Pancreas (tissue), 10 donors: ENCODE data around the gene MYL2. TPM values are rescaled to one million over a fixed set of nuclear protein-coding genes. Genes with fewer than 3 reads are reported as not detected.

Source experiments
- ATAC-seq, 4 donors: fragments of 200-7000 bp; cut with Tn5 transposase; one replicate each; pipeline versions ENCODE4 v1.8.0 to v1.9.1; 2020; ENCODE audit warnings: mild to moderate bottlenecking in 4 of 4, moderate library complexity in 4 of 4
- DNase-seq, 6 donors: peaks; one replicate each; pipeline ENCODE4 v3.0.0-alpha.2; 2020
- FAIRE-seq: peaks from 2 replicates; lab custom pipeline; 2012; peaks lifted over from hg19 to GRCh38; lab: Jason Lieb, UNC
- H3K27ac ChIP-seq, 4 donors: fragments of 200-600 bp; sonication (generic); 1 replicate in 3 of 4; 2 replicates in 1 of 4; pipeline versions ENCODE4 v1.5.0 to v1.8.0; 2020
- H3K27me3 ChIP-seq, 4 donors: fragments of 200-600 bp; one replicate each; pipeline ENCODE4 v1.8.0; 2021
- H3K36me3 ChIP-seq, 3 donors: fragments of 200-600 bp; sonication (generic) in 1 of 3; one replicate each; pipeline versions ENCODE4 v1.5.0 to v1.8.0; 2020 to 2021
- H3K4me1 ChIP-seq, 3 donors: fragments of 200-600 bp; one replicate each; pipeline ENCODE4 v1.8.0; 2021
- H3K4me3 ChIP-seq, 4 donors: fragments of 200-600 bp; sonication (generic) in 2 of 4; one replicate each; pipeline versions ENCODE4 v1.5.0 to v1.8.0; 2020 to 2021
- H3K9me3 ChIP-seq, 4 donors: fragments of 200-600 bp; one replicate each; pipeline ENCODE4 v1.8.0; 2021
- WGBS, 2 donors: extraction: QIAGEN DNeasy Blood & Tissue Kit; methylation state at CpG; one replicate each; pipeline ENCODE4 v1.1.7; 2013; 5-methylcytosine and 5-hydroxymethylcytosine counted together
- intact Hi-C, 3 donors: fragments of 100-400 bp; cut with DNase I; formaldehyde crosslinking; loops; one replicate each; pipeline versions ENCODE4 v1.11.1 to v1.14.2; 2022
- polyA plus RNA-seq, 2 donors: library from polyadenylated mRNA; stranded (reverse); fragments of 200-250 nt; gene quantifications; one replicate each; pipeline ENCODE4 v1.2.3, GENCODE V29; 2013
- total RNA-seq, 6 donors: library from RNA; stranded (reverse); fragmentation: NEBNext Ultra II Directional in 4 of 6; extraction: Animal tissue kit (Norgen Biotek cat#: 25700) in 4 of 6; gene quantifications; one replicate each; pipeline versions ENCODE4 v1.2.1 to v1.2.4, GENCODE V29; 2021 to 2023
- TF ChIP-seq, protein P1 (sequence below), 4 donors: fragments of 200-600 bp; sonication (generic) in 3 of 4; IDR thresholded peaks; one replicate each; pipeline versions ENCODE4 v1.5.0 to v1.8.0; 2021; ENCODE audit warnings: antibody characterized with exemption in 4 of 4
- donor health status: healthy with polysubstance abuse.
- donor health status: DM: no; HTN: no; CAD: no; lungs with moderate emphysema.
- donor health status: DM: no; HTN: no; CAD: no.
- donor health status: control.
- donor health status: control.
- donor health status: Bipolar disorder and iron deficiency.
- donor health status: DM: yes; HTN: yes; CAD: no.
- donor health status: DM: no; HTN: no; CAD: no.
- donor health status: DM: no; HTN: no; CAD: no.
- donor health status: DM: yes; HTN: yes; CAD: no.

The MYL2 gene
- total and polyA plus RNA-seq, 8 donors: 1.6 to 12.0 (median 7.1) TPM; not detected in 5

DNA sequence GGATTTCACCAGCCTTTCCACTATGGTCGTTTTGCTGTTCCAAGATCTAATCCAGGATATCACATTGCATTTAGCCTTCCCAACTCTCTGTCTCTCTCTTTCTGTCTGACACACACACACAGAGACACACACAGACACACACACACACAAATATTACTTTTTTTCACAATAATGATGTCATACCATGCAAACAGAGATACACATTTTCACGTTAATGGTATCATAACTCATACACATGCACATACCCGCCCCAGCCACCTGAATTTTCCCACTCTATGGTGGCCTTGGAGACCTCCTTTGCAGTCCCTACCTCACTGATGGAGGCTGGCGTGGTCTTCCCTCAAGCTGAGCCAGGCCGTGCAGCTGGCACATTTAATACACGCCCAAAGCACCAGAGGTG, 7.2 kb upstream of the MYL2 start:
- Histone ChIP-seq H3K9me3 (no peaks in the 10 kb centered on the region), H3K27ac (no peak overlapping the region), H3K27me3 (no peaks in the 10 kb centered on the region), H3K4me3 (no peak overlapping the region), H3K4me1 (no peaks in the 10 kb centered on the region), H3K36me3 (no peaks in the 10 kb centered on the region)
- FAIRE-seq (no peak), ATAC-seq (no peak), DNase-seq (no peak)
- intact Hi-C loops: no loop called here
- TF ChIP-seq, protein P1, sequence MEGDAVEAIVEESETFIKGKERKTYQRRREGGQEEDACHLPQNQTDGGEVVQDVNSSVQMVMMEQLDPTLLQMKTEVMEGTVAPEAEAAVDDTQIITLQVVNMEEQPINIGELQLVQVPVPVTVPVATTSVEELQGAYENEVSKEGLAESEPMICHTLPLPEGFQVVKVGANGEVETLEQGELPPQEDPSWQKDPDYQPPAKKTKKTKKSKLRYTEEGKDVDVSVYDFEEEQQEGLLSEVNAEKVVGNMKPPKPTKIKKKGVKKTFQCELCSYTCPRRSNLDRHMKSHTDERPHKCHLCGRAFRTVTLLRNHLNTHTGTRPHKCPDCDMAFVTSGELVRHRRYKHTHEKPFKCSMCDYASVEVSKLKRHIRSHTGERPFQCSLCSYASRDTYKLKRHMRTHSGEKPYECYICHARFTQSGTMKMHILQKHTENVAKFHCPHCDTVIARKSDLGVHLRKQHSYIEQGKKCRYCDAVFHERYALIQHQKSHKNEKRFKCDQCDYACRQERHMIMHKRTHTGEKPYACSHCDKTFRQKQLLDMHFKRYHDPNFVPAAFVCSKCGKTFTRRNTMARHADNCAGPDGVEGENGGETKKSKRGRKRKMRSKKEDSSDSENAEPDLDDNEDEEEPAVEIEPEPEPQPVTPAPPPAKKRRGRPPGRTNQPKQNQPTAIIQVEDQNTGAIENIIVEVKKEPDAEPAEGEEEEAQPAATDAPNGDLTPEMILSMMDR (IDR thresholded peaks at IDR 0.05): no peak
- 38 to 40% methylated on average over 6 of the region's 6 CpGs for WGBS, 2 donors

DNA sequence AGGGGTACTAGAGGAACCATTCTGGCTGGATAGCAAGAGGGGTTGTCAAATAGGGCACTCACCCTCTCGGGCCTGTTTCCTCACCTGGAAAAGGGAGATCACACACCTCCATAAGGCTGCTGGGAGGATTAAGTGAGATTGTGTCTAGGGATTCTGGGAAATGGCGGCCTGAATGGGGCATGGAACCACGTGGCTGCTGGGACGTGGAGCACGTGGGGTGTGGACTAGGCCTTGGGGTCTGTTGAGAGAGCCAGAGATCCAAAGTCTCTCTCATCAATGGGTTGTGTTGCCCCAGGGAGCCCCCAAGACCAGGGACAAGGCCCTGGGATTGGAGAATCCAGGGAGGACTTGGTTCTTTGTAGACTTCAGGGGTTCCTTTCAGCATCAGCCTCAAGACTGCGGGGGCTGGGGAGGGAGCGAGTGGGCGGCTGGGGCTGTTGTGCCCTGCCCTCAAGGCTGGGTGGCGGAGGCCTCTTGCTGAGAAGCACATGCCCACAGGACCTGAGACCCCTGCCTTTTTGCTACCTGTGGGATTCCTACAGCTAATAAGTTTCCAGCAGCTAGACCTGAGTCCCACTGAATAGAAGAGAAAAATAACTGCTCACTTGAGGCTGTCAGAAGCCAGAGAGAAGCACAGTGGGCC, 3.4 kb upstream of the MYL2 start:
- TF ChIP-seq, protein P1 (IDR thresholded peaks at IDR 0.05): no peak
- Histone ChIP-seq H3K4me3 (no peak overlapping the region), H3K27ac (no peak overlapping the region), H3K27me3 (no peaks in the 10 kb centered on the region), H3K9me3 (no peaks in the 10 kb centered on the region), H3K36me3 (no peaks in the 10 kb centered on the region), H3K4me1 (no peaks in the 10 kb centered on the region)
- FAIRE-seq: no peak
- DNase-seq: peak in 1 of 6 donors; percentile 35
- WGBS, 2 donors: 83 to 94% methylated on average over 9 of the region's 9 CpGs
- intact Hi-C loops: no loop called here
- no peak for ATAC-seq

DNA sequence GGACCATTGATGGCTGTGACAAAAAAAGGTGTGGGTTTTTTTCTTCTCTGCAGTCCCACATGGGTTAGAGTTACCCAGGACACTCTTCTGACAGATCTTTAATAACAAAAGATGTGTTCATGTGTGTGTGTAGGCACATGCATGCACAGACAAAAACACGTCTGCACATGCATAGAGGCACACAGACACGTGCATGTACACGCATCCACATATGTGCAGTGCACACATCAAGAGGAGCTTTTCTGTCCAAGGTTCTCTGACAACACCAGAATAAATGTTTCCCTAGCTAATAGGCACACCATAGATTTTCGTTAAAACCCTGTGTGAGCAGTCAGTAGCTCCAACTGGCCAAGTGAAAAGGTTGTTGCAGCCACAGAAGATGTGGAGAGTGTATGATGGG, 2.8 kb upstream of the MYL2 start:
- FAIRE-seq: no peak
- Histone ChIP-seq H3K4me3 (no peak overlapping the region), H3K9me3 (no peaks in the 10 kb centered on the region), H3K27ac (no peak overlapping the region), H3K36me3 (no peaks in the 10 kb centered on the region), H3K27me3 (no peaks in the 10 kb centered on the region), H3K4me1 (no peaks in the 10 kb centered on the region)
- intact Hi-C loops: no loop called here
- no peak for ATAC-seq
- DNase-seq: no peak
- TF ChIP-seq, protein P1 (IDR thresholded peaks at IDR 0.05): no peak
- WGBS, 2 donors: 71 to 75% methylated on average over 4 of the region's 4 CpGs

DNA sequence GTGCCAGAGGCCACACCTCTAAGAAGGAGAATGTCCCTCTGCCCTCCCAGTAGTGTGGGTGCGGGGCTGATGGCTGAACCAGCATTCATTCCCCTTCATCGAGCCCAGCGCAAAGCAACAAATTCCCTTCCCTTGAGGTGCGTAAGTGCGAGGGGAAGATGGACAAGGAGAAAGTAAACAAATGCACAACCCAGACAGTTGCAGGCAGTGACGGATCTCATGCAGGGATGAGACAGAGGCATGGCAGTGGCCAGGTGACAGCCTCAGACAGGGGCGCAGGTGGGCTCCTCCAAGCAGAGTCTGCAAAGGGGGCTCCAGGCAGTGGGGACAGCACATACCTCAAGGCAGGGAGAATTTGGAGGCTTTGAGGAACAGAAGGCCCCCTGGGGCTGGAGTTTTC, 2.3 kb upstream of the MYL2 start:
- H3K4me3 ChIP-seq: no peak overlapping the region
- intact Hi-C loops: no loop called here
- ATAC-seq (no peak), FAIRE-seq (no peak), DNase-seq (no peak)
- H3K9me3 ChIP-seq: no peaks in the 10 kb centered on the region
- WGBS, 2 donors: 64 to 65% methylated on average over 7 of the region's 7 CpGs
- no peak overlapping the region for H3K27ac ChIP-seq
- no peaks in the 10 kb centered on the region for H3K4me1 ChIP-seq
- TF ChIP-seq, protein P1 (IDR thresholded peaks at IDR 0.05): no peak
- no peaks in the 10 kb centered on the region for H3K36me3 ChIP-seq
- no peaks in the 10 kb centered on the region for H3K27me3 ChIP-seq

DNA sequence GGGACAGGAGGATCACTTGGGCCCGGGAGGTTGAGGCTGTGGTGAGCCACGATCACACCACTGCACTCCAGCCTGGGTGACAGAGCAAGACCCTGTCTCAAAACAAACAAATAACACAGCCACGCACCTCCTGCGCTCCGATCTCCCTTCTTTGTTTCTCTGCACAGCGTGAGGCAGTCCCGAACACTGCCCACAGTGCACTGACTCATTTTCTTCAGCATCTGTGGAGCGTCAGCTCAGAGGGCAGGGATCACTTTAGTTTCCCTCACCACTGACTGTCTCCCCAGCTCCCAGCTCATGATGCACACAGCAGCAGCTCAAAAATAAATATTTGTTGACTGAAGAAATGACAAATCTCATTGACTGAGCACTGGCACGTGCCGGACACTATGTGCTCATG, 883 bp upstream of the MYL2 start:
- Histone ChIP-seq H3K27me3 (no peaks in the 10 kb centered on the region), H3K27ac (no peak overlapping the region), H3K4me3 (no peak overlapping the region), H3K36me3 (no peaks in the 10 kb centered on the region), H3K4me1 (no peaks in the 10 kb centered on the region), H3K9me3 (no peaks in the 10 kb centered on the region)
- no peak for DNase-seq
- ATAC-seq: no peak
- WGBS, 2 donors: 60 to 65% methylated on average over 10 of the region's 10 CpGs
- intact Hi-C loops: no loop called here
- FAIRE-seq: no peak
- TF ChIP-seq, protein P1 (IDR thresholded peaks at IDR 0.05): no peak
